Naive thymus-derived CD4-positive, alpha-beta T cell (primary cell): ENCODE data around the gene TLK2. TPM values are rescaled to one million over a fixed set of nuclear protein-coding genes. Genes with fewer than 3 reads are reported as not detected.
"Not testable (repeated sequence)": the region's sequence is repeated elsewhere in the genome, so short reads cannot be mapped to it uniquely, and the experiment has no call there.

Source experiments
- ATAC-seq: fragments of 150-1000 bp; cut with Tn5 transposase; 2 replicates; pipeline ENCODE4 v1.10.0; 2021; ENCODE audit warnings: mild to moderate bottlenecking, moderate library complexity
- CTCF ChIA-PET: fragments of 350-600 bp; sonication (Branson Sonifier 250); formaldehyde crosslinking; loops from one replicate; lab custom pipeline; 2021; ENCODE audit warnings: antibody characterized with exemption; lab: Charles Lee
- POLR2A ChIA-PET: fragments of 350-600 bp; sonication (Branson Sonifier 250); formaldehyde crosslinking; loops from one replicate; lab custom pipeline; 2021; ENCODE audit warnings: antibody characterized with exemption, inconsistent platforms; lab: Charles Lee
- DNase-seq, 9 donors: peaks; one replicate each; pipeline versions ENCODE4 v3.0.0 to v3.0.0-alpha.2; 2020 to 2022; ENCODE audit warnings: mixed read lengths in 1 of 9
- H3K27ac ChIP-seq: one replicate; pipeline ENCODE4 v1.7.0; 2013; ENCODE audit warnings: mild to moderate bottlenecking, low read depth, low read length, moderate library complexity
- H3K27me3 ChIP-seq, 2 donors: one replicate each; pipeline ENCODE4 v1.7.0; 2013; ENCODE audit warnings: low read length in 2 of 2, mild to moderate bottlenecking in 2 of 2, moderate library complexity in 2 of 2; ENCODE audit not compliant: control insufficient read depth in 2 of 2, insufficient read depth in 2 of 2
- H3K36me3 ChIP-seq, 3 experiments: 1 replicate in 2 of 3; 2 replicates in 1 of 3; pipeline ENCODE4 v1.7.0; 2013; ENCODE audit warnings: low read length in 3 of 3, mild to moderate bottlenecking in 3 of 3, moderate library complexity in 1 of 3; ENCODE audit not compliant: insufficient read depth in 3 of 3, control insufficient read depth in 2 of 3
- H3K4me1 ChIP-seq, 2 donors: one replicate each; pipeline ENCODE4 v1.7.0; 2013; ENCODE audit warnings: low read length in 2 of 2, mild to moderate bottlenecking in 2 of 2, moderate library complexity in 1 of 2; ENCODE audit not compliant: control insufficient read depth in 2 of 2, insufficient read depth in 2 of 2
- H3K4me3 ChIP-seq: 2 replicates; pipeline ENCODE4 v1.7.0; 2013; ENCODE audit warnings: mild to moderate bottlenecking, low read length
- H3K9me3 ChIP-seq, 3 experiments: 1 replicate in 2 of 3; 2 replicates in 1 of 3; pipeline ENCODE4 v1.7.0; 2013; ENCODE audit warnings: low read length in 3 of 3; ENCODE audit not compliant: control insufficient read depth in 2 of 3
- H3K27ac Mint-ChIP-seq, 9 donors: one replicate each; pipeline ENCODE4 v1.8.0; 2020 to 2022; ENCODE audit warnings: mixed read lengths in 9 of 9, mild to moderate bottlenecking in 8 of 9, moderate library complexity in 5 of 9, inconsistent platforms in 2 of 9
- H3K27me3 Mint-ChIP-seq, 5 donors: one replicate each; pipeline ENCODE4 v1.8.0; 2021 to 2022; ENCODE audit warnings: mixed read lengths in 5 of 5, mild to moderate bottlenecking in 1 of 5
- H3K36me3 Mint-ChIP-seq, 5 donors: one replicate each; pipeline ENCODE4 v1.8.0; 2020 to 2022; ENCODE audit warnings: mixed read lengths in 5 of 5, mild to moderate bottlenecking in 3 of 5, inconsistent platforms in 1 of 5
- H3K4me1 Mint-ChIP-seq, 7 donors: one replicate each; pipeline ENCODE4 v1.8.0; 2020 to 2022; ENCODE audit warnings: mixed read lengths in 7 of 7, mild to moderate bottlenecking in 3 of 7, inconsistent platforms in 1 of 7
- H3K4me3 Mint-ChIP-seq, 10 donors: one replicate each; pipeline ENCODE4 v1.8.0; 2020 to 2022; ENCODE audit warnings: mild to moderate bottlenecking in 10 of 10, mixed read lengths in 10 of 10, moderate library complexity in 6 of 10, inconsistent platforms in 2 of 10
- H3K9me3 Mint-ChIP-seq, 11 donors: one replicate each; pipeline ENCODE4 v1.8.0; 2020 to 2022; ENCODE audit warnings: mixed read lengths in 11 of 11, mild to moderate bottlenecking in 4 of 11, inconsistent platforms in 1 of 11, moderate library complexity in 1 of 11
- intact Hi-C, 2 donors: fragments of 100-400 bp; cut with micrococcal nuclease; formaldehyde crosslinking; loops; one replicate each; pipeline ENCODE4 v1.15.1; 2023
- polyA plus RNA-seq, 2 donors: library from polyadenylated mRNA; unstranded; fragments of 300-500 nt; fragmentation: Illumina TruSeq; gene quantifications; one replicate each; pipeline ENCODE4 v1.2.3, GENCODE V29; 2021
- total RNA-seq, 6 experiments: library from RNA in 5 of 6; stranded (reverse) in 5 of 6; gene quantifications; 1 replicate in 5 of 6; 2 replicates in 1 of 6; pipeline ENCODE4 v1.2.3 and lab custom pipeline; 2021 to 2026

Gene TLK2
- total and polyA plus RNA-seq, 7 experiments from 2014 or later = 7.6 to 84.8 (median 64.5) TPM

- CTCF ChIA-PET = interaction anchor here (0.8 kb wide), 1 partner anchor 12 kb away, joined by 3 read pairs; no protein-coding TSS in a partner anchor
- ATAC-seq, H3K9me3 Mint-ChIP-seq, H3K4me3 Mint-ChIP-seq, H3K4me1 ChIP-seq, POLR2A ChIA-PET, H3K9me3 ChIP-seq, H3K27ac Mint-ChIP-seq, H3K27me3 ChIP-seq, H3K27ac ChIP-seq, DNase-seq, H3K27me3 Mint-ChIP-seq, intact Hi-C loops, H3K4me1 Mint-ChIP-seq, H3K4me3 ChIP-seq: not testable (repeated sequence)
- peaks cover 0 to 65% (median 0%) of the 10 kb centered on the region in 3 experiments for H3K36me3 ChIP-seq
- H3K36me3 Mint-ChIP-seq = peaks cover 0 to 49% (median 35%) of the 10 kb centered on the region in 5 donors
Measured at GRCh38 chr17:62591822-62592221, 113.2 kb downstream of the TLK2 start.

GRCh38 chr17:62592341-62593099 is 113.9 kb downstream of the TLK2 start:
- ChIA-PET POLR2A (no interaction called here), CTCF (interaction anchor here (0.6 to 0.9 kb wide), 2 partner anchors 13 to 72 kb away, joined by 3 read pairs; no protein-coding TSS in a partner anchor)
- no peaks in the 10 kb centered on the region for H3K27me3 ChIP-seq
- DNase-seq (no peak), ATAC-seq (no peak)
- intact Hi-C loops = no loop called here
- peaks cover 0 to 65% (median 6%) of the 10 kb centered on the region in 3 experiments for H3K36me3 ChIP-seq
- no peaks in the 10 kb centered on the region for H3K4me1 ChIP-seq
- H3K27ac Mint-ChIP-seq = no peak overlapping the region
- peaks cover 0 to 5% (median 0%) of the 10 kb centered on the region in 11 donors for H3K9me3 Mint-ChIP-seq
- peaks cover 0 to 53% (median 37%) of the 10 kb centered on the region in 5 donors for H3K36me3 Mint-ChIP-seq
- no peak overlapping the region for H3K4me3 ChIP-seq
- H3K27me3 Mint-ChIP-seq = no peaks in the 10 kb centered on the region
- H3K4me3 Mint-ChIP-seq = no peak overlapping the region
- no peaks in the 10 kb centered on the region for H3K9me3 ChIP-seq
- H3K4me1 Mint-ChIP-seq = no peaks in the 10 kb centered on the region
- H3K27ac ChIP-seq = no peak overlapping the region

GRCh38 chr17:62595484-62595883 is 116.9 kb downstream of the TLK2 start:
- Histone ChIP-seq H3K27ac (no peak overlapping the region), H3K4me1 (no peaks in the 10 kb centered on the region), H3K4me3 (no peak overlapping the region), H3K27me3 (no peaks in the 10 kb centered on the region), H3K9me3 (no peaks in the 10 kb centered on the region), H3K36me3 (peaks cover 0 to 83% (median 14%) of the 10 kb centered on the region in 3 experiments)
- peaks cover 0 to 5% (median 0%) of the 10 kb centered on the region in 11 donors for H3K9me3 Mint-ChIP-seq
- intact Hi-C loops = no loop called here
- H3K4me1 Mint-ChIP-seq = peaks cover 0 to 5% (median 0%) of the 10 kb centered on the region in 7 donors
- DNase-seq (no peak), ATAC-seq (no peak)
- H3K27me3 Mint-ChIP-seq = no peaks in the 10 kb centered on the region
- ChIA-PET CTCF (no interaction called here), POLR2A (no interaction called here)
- H3K4me3 Mint-ChIP-seq = no peak overlapping the region
- H3K27ac Mint-ChIP-seq = no peak overlapping the region
- H3K36me3 Mint-ChIP-seq = peaks cover 6 to 58% (median 49%) of the 10 kb centered on the region in 5 donors

GRCh38 chr17:62596662-62597061 is 118.0 kb downstream of the TLK2 start:
- peaks cover 6 to 64% (median 54%) of the 10 kb centered on the region in 5 donors for H3K36me3 Mint-ChIP-seq
- intact Hi-C loops = no loop called here
- POLR2A ChIA-PET = no interaction called here
- H3K9me3 ChIP-seq = no peaks in the 10 kb centered on the region
- peaks cover 0 to 5% (median 0%) of the 10 kb centered on the region in 7 donors for H3K4me1 Mint-ChIP-seq
- H3K27me3 Mint-ChIP-seq = no peaks in the 10 kb centered on the region
- H3K36me3 ChIP-seq = peaks cover 0 to 89% (median 14%) of the 10 kb centered on the region in 3 experiments
- no peak overlapping the region for H3K27ac ChIP-seq
- no peak overlapping the region for H3K4me3 ChIP-seq
- no peak for ATAC-seq
- no peaks in the 10 kb centered on the region for H3K27me3 ChIP-seq
- DNase-seq = no peak
- no peaks in the 10 kb centered on the region for H3K4me1 ChIP-seq
- H3K27ac Mint-ChIP-seq = no peak overlapping the region
- CTCF ChIA-PET = no interaction called here
- no peak overlapping the region for H3K4me3 Mint-ChIP-seq
- peaks cover 0 to 5% (median 0%) of the 10 kb centered on the region in 11 donors for H3K9me3 Mint-ChIP-seq

GRCh38 chr17:62597150-62597549 is 118.5 kb downstream of the TLK2 start:
- Mint-ChIP-seq H3K4me3 (no peak overlapping the region), H3K36me3 (peaks cover 6 to 66% (median 54%) of the 10 kb centered on the region in 5 donors), H3K27me3 (no peaks in the 10 kb centered on the region), H3K27ac (no peak overlapping the region), H3K4me1 (peaks cover 0 to 5% (median 0%) of the 10 kb centered on the region in 7 donors), H3K9me3 (peaks cover 0 to 5% (median 0%) of the 10 kb centered on the region in 11 donors)
- H3K9me3 ChIP-seq = no peaks in the 10 kb centered on the region
- intact Hi-C loops = no loop called here
- no peaks in the 10 kb centered on the region for H3K4me1 ChIP-seq
- ChIA-PET CTCF (no interaction called here), POLR2A (no interaction called here)
- no peak for DNase-seq
- no peak overlapping the region for H3K27ac ChIP-seq
- H3K36me3 ChIP-seq = peaks cover 0 to 89% (median 14%) of the 10 kb centered on the region in 3 experiments
- no peak for ATAC-seq
- no peaks in the 10 kb centered on the region for H3K27me3 ChIP-seq
- H3K4me3 ChIP-seq = no peak overlapping the region

- no peak for ATAC-seq
- ChIA-PET POLR2A (no interaction called here), CTCF (no interaction called here)
- no peaks in the 10 kb centered on the region for H3K27me3 ChIP-seq
- H3K36me3 ChIP-seq = peaks cover 0 to 89% (median 21%) of the 10 kb centered on the region in 3 experiments
- intact Hi-C loops = no loop called here
- no peak overlapping the region for H3K4me3 ChIP-seq
- H3K4me3 Mint-ChIP-seq = no peak overlapping the region
- H3K9me3 ChIP-seq = no peaks in the 10 kb centered on the region
- H3K27me3 Mint-ChIP-seq = no peaks in the 10 kb centered on the region
- no peak overlapping the region for H3K27ac ChIP-seq
- H3K9me3 Mint-ChIP-seq = peaks cover 0 to 5% (median 0%) of the 10 kb centered on the region in 11 donors
- H3K4me1 Mint-ChIP-seq = peaks cover 0 to 5% (median 0%) of the 10 kb centered on the region in 7 donors
- DNase-seq = no peak
- H3K36me3 Mint-ChIP-seq = peaks cover 6 to 65% (median 49%) of the 10 kb centered on the region in 5 donors
- no peaks in the 10 kb centered on the region for H3K4me1 ChIP-seq
- peak overlapping the region in 1 of 9 donors; percentile 54 for H3K27ac Mint-ChIP-seq
Measured at GRCh38 chr17:62597920-62598319, 119.3 kb downstream of the TLK2 start.
